KMS-11 (cell line): Measurements from ENCODE around the gene CCDC85B.

Experiments
- H2AFZ ChIP-seq: fragments of 200-600 bp; sonication (generic); 2 replicates; pipeline ENCODE4 v1.6.1; 2016; ENCODE audit warnings: antibody characterized with exemption, mixed run types, low read depth
- H3K27ac ChIP-seq: fragments of 200-600 bp; sonication (generic); 2 replicates; pipeline ENCODE4 v1.6.1; 2016; ENCODE audit warnings: mild to moderate bottlenecking, mixed run types
- H3K27me3 ChIP-seq: fragments of 200-600 bp; sonication (generic); 2 replicates; pipeline ENCODE4 v1.6.1; 2017; ENCODE audit warnings: mild to moderate bottlenecking, low read depth, mixed run types, moderate library complexity; ENCODE audit not compliant: insufficient read depth
- H3K36me3 ChIP-seq: fragments of 200-600 bp; sonication (generic); 2 replicates; pipeline ENCODE4 v1.6.1; 2017; ENCODE audit warnings: mild to moderate bottlenecking, mixed run types; ENCODE audit not compliant: insufficient read depth
- H3K4me1 ChIP-seq: fragments of 200-600 bp; sonication (generic); 2 replicates; pipeline ENCODE4 v1.6.1; 2016; ENCODE audit warnings: mild to moderate bottlenecking, low read depth, mixed run types; ENCODE audit not compliant: poor library complexity, severe bottlenecking
- H3K4me2 ChIP-seq: fragments of 200-600 bp; sonication (generic); 2 replicates; pipeline ENCODE4 v1.7.0; 2016; ENCODE audit warnings: mild to moderate bottlenecking, mixed run types
- H3K4me3 ChIP-seq: fragments of 200-600 bp; sonication (generic); IDR thresholded peaks from 2 replicates; pipeline ENCODE4 v1.6.1; 2017; ENCODE audit warnings: low read depth, low read length, mixed read lengths; ENCODE audit not compliant: insufficient read depth
- H3K79me2 ChIP-seq: fragments of 200-600 bp; sonication (generic); 2 replicates; pipeline ENCODE4 v1.6.1; 2016; ENCODE audit warnings: low read depth, mixed run types; ENCODE audit not compliant: insufficient read depth
- H3K9ac ChIP-seq: fragments of 200-600 bp; sonication (generic); 2 replicates; pipeline ENCODE4 v1.6.1; 2016; ENCODE audit warnings: mild to moderate bottlenecking, mixed run types
- H4K20me1 ChIP-seq: fragments of 200-600 bp; sonication (generic); 2 replicates; pipeline ENCODE4 v1.6.1; 2016; ENCODE audit warnings: mild to moderate bottlenecking, mixed run types; ENCODE audit not compliant: insufficient read depth
- CTCF ChIP-seq: fragments of 200-600 bp; sonication (generic); conservative IDR thresholded peaks from 2 replicates; pipeline ENCODE4 v1.6.1; 2017; ENCODE audit warnings: low read depth, mild to moderate bottlenecking, antibody characterized with exemption, low read length, moderate library complexity, mixed read lengths

CCDC85B gene

DNA sequence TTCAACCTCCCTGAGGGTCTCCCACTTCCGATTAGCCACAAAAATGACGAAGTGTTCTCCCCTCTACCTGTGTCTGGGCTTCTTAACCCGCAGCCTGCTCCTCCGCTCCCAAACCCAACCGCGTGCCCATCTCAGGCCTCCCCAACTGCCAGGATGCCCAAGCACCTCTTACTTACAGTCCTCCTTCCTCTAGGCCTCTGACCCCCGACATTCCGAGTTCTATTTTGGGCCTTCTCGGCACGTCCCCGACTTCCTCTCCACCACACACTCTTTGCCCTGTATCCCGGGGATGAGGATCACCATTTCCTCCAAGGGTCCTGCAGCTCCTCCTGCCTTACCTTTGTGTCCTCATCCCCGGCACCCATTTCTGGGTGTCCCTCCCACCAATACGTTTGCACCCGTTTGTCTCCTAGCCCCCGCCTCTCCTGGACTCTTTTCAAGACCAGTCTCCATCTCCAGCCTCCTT lies 30.6 kb upstream of the CCDC85B start:
- Histone ChIP-seq H3K4me1 (peaks cover 34% of the 10 kb centered on the region), H3K27ac (peak overlapping the region; percentile 82), H3K9ac (peak overlapping the region; percentile 81), H3K4me3 (no peak overlapping the region), H3K36me3 (peaks cover 9% of the 10 kb centered on the region; the same call in 1 of the 2 replicates), H3K4me2 (peak overlapping the region; percentile 87), H3K27me3 (no peaks in the 10 kb centered on the region), H3K79me2 (peaks cover 52% of the 10 kb centered on the region), H2AFZ (peak overlapping the region; percentile 55; the same call in 1 of the 2 replicates), H4K20me1 (peaks cover 10% of the 10 kb centered on the region)
- no peak for TF ChIP-seq CTCF

DNA sequence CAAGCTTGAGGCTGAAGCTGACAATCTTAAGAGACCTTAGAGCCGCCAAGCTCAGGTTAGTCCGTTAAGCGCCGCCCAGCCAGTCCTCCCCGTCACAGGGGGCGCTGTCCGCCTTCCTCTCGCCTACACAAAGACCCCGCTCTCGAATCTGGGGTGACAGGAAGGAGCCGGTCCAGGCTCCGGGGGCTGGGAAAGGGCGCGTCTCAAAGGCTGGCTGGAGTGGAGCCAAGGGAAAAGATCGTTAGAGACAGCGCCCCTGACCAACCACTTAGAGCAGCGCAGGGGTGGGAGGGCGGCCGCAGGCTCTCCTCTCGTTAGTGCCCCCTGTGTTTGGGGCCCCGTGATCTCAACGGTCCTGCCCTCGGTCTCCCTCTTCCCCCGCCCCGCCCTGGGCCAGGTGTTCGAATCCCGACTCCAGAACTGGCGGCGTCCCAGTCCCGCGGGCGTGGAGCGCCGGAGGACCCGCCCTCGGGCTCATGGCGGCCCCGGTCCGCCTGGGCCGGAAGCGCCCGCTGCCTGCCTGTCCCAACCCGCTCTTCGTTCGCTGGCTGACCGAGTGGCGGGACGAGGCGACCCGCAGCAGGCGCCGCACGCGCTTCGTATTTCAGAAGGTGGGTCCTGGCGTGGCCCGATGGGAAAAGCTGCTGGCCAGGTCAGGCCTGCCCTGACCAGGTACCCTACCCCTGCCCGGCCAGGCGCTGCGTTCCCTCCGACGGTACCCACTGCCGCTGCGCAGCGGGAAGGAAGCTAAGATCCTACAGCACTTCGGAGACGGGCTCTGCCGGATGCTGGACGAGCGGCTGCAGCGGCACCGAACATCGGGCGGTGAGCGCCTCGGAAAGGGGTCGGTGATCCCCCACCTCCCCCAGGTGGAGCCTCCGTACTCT lies 30.0 kb upstream of the CCDC85B start, which contains the start of gene MUS81:
MUS81 (plus strand) TSS at position 156 of the 887 bp plus-strand sequence; CDS start at position 477, 321 bp downstream.
- H2AFZ ChIP-seq = peak within 1 kb of the TSS; percentile 55

DNA sequence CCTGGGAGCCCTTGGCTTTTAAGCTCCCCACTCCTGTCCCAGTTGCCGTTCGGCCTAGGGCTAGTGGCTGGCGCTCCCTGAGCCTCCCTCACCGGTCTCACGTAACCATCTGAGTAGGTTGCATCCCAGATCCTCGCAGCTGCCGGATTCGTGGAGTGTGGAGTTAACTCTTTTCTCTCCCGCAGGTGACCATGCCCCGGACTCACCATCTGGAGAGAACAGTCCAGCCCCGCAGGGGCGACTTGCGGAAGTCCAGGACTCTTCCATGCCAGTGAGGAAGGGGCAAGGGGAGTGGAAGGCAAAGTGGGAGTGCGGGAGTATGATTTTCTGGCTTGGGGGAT lies 29.3 kb upstream of the CCDC85B start:
- Histone ChIP-seq H3K79me2 (peaks cover 39% of the 10 kb centered on the region), H3K9ac (peak overlapping the region; percentile 81), H3K4me2 (peak overlapping the region; percentile 87), H3K27me3 (no peaks in the 10 kb centered on the region), H3K4me1 (peaks cover 25% of the 10 kb centered on the region), H3K27ac (peak overlapping the region; percentile 82), H3K36me3 (no peaks in the 10 kb centered on the region; the same call in 1 of the 2 replicates), H2AFZ (peak overlapping the region; percentile 55; the same call in 1 of the 2 replicates), H4K20me1 (peaks cover 7% of the 10 kb centered on the region), H3K4me3 (no peak overlapping the region)
- TF ChIP-seq CTCF = no peak

More for the DNA sequence above, 30.0 kb upstream of the CCDC85B start, which contains the start of gene MUS81:
- H3K4me2 ChIP-seq = peak within 1 kb of the TSS; percentile 87
- peaks cover 4% of the 10 kb centered on the region; the same call in 1 of the 2 replicates for H3K36me3 ChIP-seq
- TF ChIP-seq CTCF = peak; percentile 88
- H3K27ac ChIP-seq = peak within 1 kb of the TSS; percentile 82
- H3K9ac ChIP-seq = peak within 1 kb of the TSS; percentile 81
- no peaks in the 10 kb centered on the region for H3K27me3 ChIP-seq
- H3K4me1 ChIP-seq = peaks cover 32% of the 10 kb centered on the region
- H4K20me1 ChIP-seq = peaks cover 10% of the 10 kb centered on the region
- peaks cover 45% of the 10 kb centered on the region for H3K79me2 ChIP-seq
- no peak within 1 kb of the TSS for H3K4me3 ChIP-seq

DNA sequence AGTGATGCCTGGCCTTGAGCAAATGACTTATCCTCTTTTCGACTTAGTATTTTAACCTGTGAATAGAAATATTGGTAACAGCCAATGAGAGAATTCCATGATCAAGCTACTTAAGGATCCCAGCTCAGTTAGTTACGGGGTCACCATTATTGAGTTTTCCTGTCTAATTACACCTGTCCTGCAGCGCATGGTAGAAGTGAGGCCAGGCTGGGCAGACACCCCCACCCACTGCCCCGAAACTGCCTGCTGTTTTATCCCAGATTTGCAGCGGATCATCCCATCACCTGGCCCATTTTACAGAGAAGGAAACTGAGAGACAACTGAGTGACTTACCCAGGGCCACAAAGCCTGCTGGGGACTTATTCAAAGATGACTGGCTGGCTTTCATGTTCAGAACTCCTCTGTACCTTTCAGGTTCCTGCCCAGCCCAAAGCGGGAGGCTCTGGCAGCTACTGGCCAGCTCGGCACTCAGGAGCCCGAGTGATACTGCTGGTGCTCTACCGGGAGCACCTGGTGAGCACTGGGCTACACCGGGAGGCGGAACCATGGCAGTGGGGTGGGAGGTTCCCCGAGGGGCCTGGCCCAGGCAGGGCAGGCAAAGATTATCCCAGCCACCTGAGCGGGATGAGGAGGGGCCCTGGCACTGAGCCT lies 28.8 kb upstream of the CCDC85B start:
- Histone ChIP-seq H3K4me1 (peaks cover 20% of the 10 kb centered on the region), H3K36me3 (no peaks in the 10 kb centered on the region), H4K20me1 (peaks cover 2% of the 10 kb centered on the region), H3K4me2 (peak overlapping the region; percentile 87), H2AFZ (no peak overlapping the region), H3K27me3 (no peaks in the 10 kb centered on the region), H3K4me3 (no peak overlapping the region), H3K9ac (peak overlapping the region; percentile 81; the same call in 1 of the 2 replicates), H3K79me2 (peaks cover 34% of the 10 kb centered on the region), H3K27ac (no peak overlapping the region; the same call in 1 of the 2 replicates)
- no peak for TF ChIP-seq CTCF
